GM12801 (cell line): ENCODE results near the gene SOX2.

ENCODE experiments used
- CTCF ChIP-seq: IDR thresholded peaks from one replicate; pipeline ENCODE4 v1.5.1; 2011; ENCODE audit warnings: control low read depth; ENCODE audit not compliant: insufficient read length; ENCODE audit errors: extremely low read depth

The SOX2 gene

DNA sequence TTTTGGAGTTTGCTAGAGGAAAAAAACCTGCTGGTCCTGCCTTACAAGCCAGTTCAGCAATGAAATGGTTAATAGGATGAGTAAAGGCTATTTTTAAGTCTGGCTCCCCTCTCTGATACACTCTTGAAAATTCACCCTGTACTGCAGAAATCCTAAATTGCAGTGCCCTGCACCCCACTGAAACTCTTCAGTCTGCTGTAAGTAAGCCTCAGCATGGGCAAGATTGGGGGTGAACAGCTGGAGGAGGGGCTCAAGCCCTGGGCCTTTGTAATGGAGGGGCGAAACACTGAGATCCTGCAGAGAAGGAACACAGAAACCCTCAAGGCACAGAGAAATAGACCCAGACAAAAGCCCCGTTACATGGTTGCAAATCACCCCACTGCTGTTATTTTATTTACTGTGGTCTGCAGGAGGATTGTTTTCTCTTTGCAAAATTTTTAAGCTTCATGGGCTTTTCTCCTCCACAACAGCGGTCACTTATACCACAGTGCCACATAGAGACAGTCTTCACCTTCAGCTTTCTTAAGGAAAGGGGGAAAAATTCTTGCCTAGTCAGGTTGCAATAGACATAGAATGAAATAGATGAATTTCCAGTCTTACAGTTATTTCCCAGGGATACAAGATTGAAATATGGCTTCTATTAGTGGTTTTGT, 45.0 kb downstream of the SOX2 start:
- TF ChIP-seq CTCF = no peak

DNA sequence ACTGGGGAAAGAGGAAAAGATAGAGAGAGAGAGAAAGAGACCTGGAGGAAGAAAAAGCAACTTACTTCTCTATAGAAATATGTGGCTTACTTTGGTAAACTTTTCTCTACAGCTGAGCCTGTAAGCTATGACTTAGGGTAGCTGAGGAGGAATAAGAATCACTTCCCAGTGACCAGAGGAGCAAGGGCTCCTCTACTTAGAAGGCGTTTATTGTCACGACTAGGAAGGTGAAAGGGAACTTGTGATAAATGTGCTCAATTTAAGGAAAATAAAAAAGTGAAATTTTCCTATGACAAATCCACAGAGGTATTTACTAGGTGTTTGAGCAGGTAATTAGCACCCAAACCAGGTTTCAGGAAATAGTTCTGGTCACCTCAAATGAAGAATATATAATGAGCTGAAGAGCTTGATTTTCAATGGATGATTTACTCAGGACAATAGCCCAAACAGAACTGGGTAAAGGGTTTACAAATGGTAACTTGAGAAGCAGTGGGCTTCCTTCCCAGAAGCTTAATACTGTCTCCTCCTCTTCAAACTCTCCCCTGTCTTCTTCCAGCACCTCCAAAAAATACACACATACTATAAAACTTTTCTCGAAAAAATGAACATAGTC, 46.1 kb downstream of the SOX2 start:
- no peak for TF ChIP-seq CTCF

GRCh38 chr3:181761906-181762305, 50.2 kb downstream of the SOX2 start:
- no peak for TF ChIP-seq CTCF
